Measurements from ENCODE around the gene HAPLN2.

The HAPLN2 gene

GRCh38 chr1:156618853-156619581 lies at the start of gene HAPLN2:
Gene HAPLN2 (plus strand): TSS chr1:156619415. CDS start chr1:156623491, 4,076 bp downstream.
- Mint-ChIP-seq H3K27ac (no peak within 1 kb of the TSS), H3K27me3 (peaks cover 33% of the 10 kb centered on the region), H3K36me3 (no peaks in the 10 kb centered on the region), H3K4me1 (peaks cover 5% of the 10 kb centered on the region), H3K4me3 (no peak within 1 kb of the TSS), H3K9me3 (no peaks in the 10 kb centered on the region)
- ATAC-seq (ENCODE audit: low read depth), result peak; percentile 46
- DNase-seq (ENCODE audit: low spot score in 2 of 2), result no peak

- no peak overlapping the region for H3K27ac Mint-ChIP-seq
- DNase-seq (ENCODE audit: low spot score in 2 of 2) (no peak), ATAC-seq (ENCODE audit: low read depth) (no peak)
- no peak overlapping the region for H3K4me3 Mint-ChIP-seq
- peaks cover 1% of the 10 kb centered on the region for H3K36me3 Mint-ChIP-seq
- H3K9me3 Mint-ChIP-seq, result no peaks in the 10 kb centered on the region
- peaks cover 13% of the 10 kb centered on the region for H3K27me3 Mint-ChIP-seq
- peaks cover 8% of the 10 kb centered on the region for H3K4me1 Mint-ChIP-seq
Measured at GRCh38 chr1:156571261-156571852, 47.9 kb upstream of the HAPLN2 start.

GRCh38 chr1:156571919-156572662 lies 47.1 kb upstream of the HAPLN2 start, which contains the start of gene IQGAP3:
Gene IQGAP3 (minus strand): TSS chr1:156572565. CDS start chr1:156572529, 36 bp downstream.
- Mint-ChIP-seq H3K9me3 (no peaks in the 10 kb centered on the region), H3K4me3 (peak within 1 kb of the TSS; percentile 86), H3K27ac (peak within 1 kb of the TSS; percentile 40), H3K36me3 (peaks cover 1% of the 10 kb centered on the region), H3K27me3 (peaks cover 13% of the 10 kb centered on the region), H3K4me1 (peaks cover 8% of the 10 kb centered on the region)
- DNase-seq (ENCODE audit: low spot score in 2 of 2) (peak; percentile 72), ATAC-seq (ENCODE audit: low read depth) (peak; percentile 99)

GRCh38 chr1:156572663-156573018 lies 46.6 kb upstream of the HAPLN2 start:
- H3K36me3 Mint-ChIP-seq, result peaks cover 1% of the 10 kb centered on the region
- H3K9me3 Mint-ChIP-seq, result no peaks in the 10 kb centered on the region
- peaks cover 8% of the 10 kb centered on the region for H3K4me1 Mint-ChIP-seq
- H3K27me3 Mint-ChIP-seq, result peaks cover 13% of the 10 kb centered on the region
- ATAC-seq (ENCODE audit: low read depth), result no peak
- peak overlapping the region; percentile 86 for H3K4me3 Mint-ChIP-seq
- peak overlapping the region; percentile 40 for H3K27ac Mint-ChIP-seq
- DNase-seq (ENCODE audit: low spot score in 2 of 2), result no peak

GRCh38 chr1:156574039-156574633 lies 45.1 kb upstream of the HAPLN2 start:
- H3K27me3 Mint-ChIP-seq, result peaks cover 14% of the 10 kb centered on the region
- no peak for ATAC-seq (ENCODE audit: low read depth)
- no peaks in the 10 kb centered on the region for H3K9me3 Mint-ChIP-seq
- H3K27ac Mint-ChIP-seq, result no peak overlapping the region
- H3K4me1 Mint-ChIP-seq, result peaks cover 8% of the 10 kb centered on the region
- no peak for DNase-seq (ENCODE audit: low spot score in 2 of 2)
- H3K4me3 Mint-ChIP-seq, result no peak overlapping the region
- H3K36me3 Mint-ChIP-seq, result peaks cover 1% of the 10 kb centered on the region

- H3K36me3 Mint-ChIP-seq, result no peaks in the 10 kb centered on the region
- H3K27me3 Mint-ChIP-seq, result peaks cover 9% of the 10 kb centered on the region
- no peak overlapping the region for H3K27ac Mint-ChIP-seq
- DNase-seq (ENCODE audit: low spot score in 2 of 2), result no peak
- H3K4me3 Mint-ChIP-seq, result no peak overlapping the region
- H3K9me3 Mint-ChIP-seq, result no peaks in the 10 kb centered on the region
- H3K4me1 Mint-ChIP-seq, result peaks cover 17% of the 10 kb centered on the region
- ATAC-seq (ENCODE audit: low read depth), result no peak
Measured at GRCh38 chr1:156577550-156577949, 41.7 kb upstream of the HAPLN2 start.

GRCh38 chr1:156578055-156578454 lies 41.2 kb upstream of the HAPLN2 start:
- H3K36me3 Mint-ChIP-seq, result no peaks in the 10 kb centered on the region
- DNase-seq (ENCODE audit: low spot score in 2 of 2) (no peak), ATAC-seq (ENCODE audit: low read depth) (no peak)
- H3K27ac Mint-ChIP-seq, result no peak overlapping the region
- no peak overlapping the region for H3K4me3 Mint-ChIP-seq
- H3K4me1 Mint-ChIP-seq, result peaks cover 18% of the 10 kb centered on the region
- H3K9me3 Mint-ChIP-seq, result no peaks in the 10 kb centered on the region
- H3K27me3 Mint-ChIP-seq, result peaks cover 4% of the 10 kb centered on the region

GRCh38 chr1:156579472-156579871 lies 39.7 kb upstream of the HAPLN2 start, which contains the start of gene TTC24:
Gene TTC24 (plus strand): TSS chr1:156579723. CDS start chr1:156581365, 1,642 bp downstream.
- H3K27me3 Mint-ChIP-seq, result peaks cover 3% of the 10 kb centered on the region
- no peak within 1 kb of the TSS for H3K27ac Mint-ChIP-seq
- DNase-seq (ENCODE audit: low spot score in 2 of 2), result no peak

GRCh38 chr1:156581661-156582387 lies 37.4 kb upstream of the HAPLN2 start:
- peak overlapping the region; percentile 94 for H3K27ac Mint-ChIP-seq
- H3K27me3 Mint-ChIP-seq, result peaks cover 1% of the 10 kb centered on the region
- DNase-seq (ENCODE audit: low spot score in 2 of 2), result peak in 1 of 2 donors; percentile 23
- H3K4me1 Mint-ChIP-seq, result peaks cover 27% of the 10 kb centered on the region
- H3K36me3 Mint-ChIP-seq, result peaks cover 3% of the 10 kb centered on the region
- peak; percentile 75 for ATAC-seq (ENCODE audit: low read depth)
- H3K9me3 Mint-ChIP-seq, result no peaks in the 10 kb centered on the region
- H3K4me3 Mint-ChIP-seq, result peak overlapping the region; percentile 90

More at GRCh38 chr1:156579472-156579871, 39.7 kb upstream of the HAPLN2 start, which contains the start of gene TTC24:
- no peak for ATAC-seq (ENCODE audit: low read depth)
- Mint-ChIP-seq H3K9me3 (no peaks in the 10 kb centered on the region), H3K36me3 (no peaks in the 10 kb centered on the region), H3K4me3 (no peak within 1 kb of the TSS), H3K4me1 (peaks cover 27% of the 10 kb centered on the region)

- DNase-seq (ENCODE audit: low spot score in 2 of 2) (peak in 1 of 2 donors; percentile 28), ATAC-seq (ENCODE audit: low read depth) (peak; percentile 67)
- Mint-ChIP-seq H3K27ac (peak overlapping the region; percentile 94), H3K36me3 (peaks cover 3% of the 10 kb centered on the region), H3K4me1 (peaks cover 27% of the 10 kb centered on the region), H3K9me3 (no peaks in the 10 kb centered on the region), H3K4me3 (peak overlapping the region; percentile 90), H3K27me3 (peaks cover 1% of the 10 kb centered on the region)
Measured at GRCh38 chr1:156582388-156583017, 36.7 kb upstream of the HAPLN2 start.

- peak overlapping the region; percentile 94 for H3K27ac Mint-ChIP-seq
- no peaks in the 10 kb centered on the region for H3K9me3 Mint-ChIP-seq
- peaks cover 27% of the 10 kb centered on the region for H3K4me1 Mint-ChIP-seq
- ATAC-seq (ENCODE audit: low read depth) (peak; percentile 39), DNase-seq (ENCODE audit: low spot score in 2 of 2) (peak; percentile 74 to 78)
- peak overlapping the region; percentile 32 for H3K4me3 Mint-ChIP-seq
- no peaks in the 10 kb centered on the region for H3K27me3 Mint-ChIP-seq
- H3K36me3 Mint-ChIP-seq, result peaks cover 3% of the 10 kb centered on the region
Measured at GRCh38 chr1:156583821-156584622, 35.2 kb upstream of the HAPLN2 start.

- ATAC-seq (ENCODE audit: low read depth) (no peak), DNase-seq (ENCODE audit: low spot score in 2 of 2) (no peak)
- Mint-ChIP-seq H3K9me3 (no peaks in the 10 kb centered on the region), H3K27me3 (no peaks in the 10 kb centered on the region), H3K4me3 (no peak overlapping the region), H3K36me3 (peaks cover 3% of the 10 kb centered on the region), H3K27ac (no peak overlapping the region), H3K4me1 (peaks cover 27% of the 10 kb centered on the region)
Measured at GRCh38 chr1:156584813-156585212, 34.4 kb upstream of the HAPLN2 start.

All from memory B cell (primary cell).